GM12878 (cell line): ENCODE results near the gene C8G. TPM values are rescaled to one million over a fixed set of nuclear protein-coding genes. Genes with fewer than 3 reads are reported as not detected.

Experiments used
- ATAC-seq: fragments of 200-7000 bp; cut with Tn5 transposase; 3 replicates; pipeline ENCODE4 v1.9.1; 2020; ENCODE audit warnings: mild to moderate bottlenecking, moderate library complexity
- BruUV-seq: library from RNA; stranded (reverse); fragments of 400-500 nt; replicated peaks from 2 replicates; lab custom pipeline; 2021; lab: Mats Ljungman, UMichigan
- CTCF ChIA-PET: fragments of 300-600 bp; sonication (Branson Sonifier 250); formaldehyde crosslinking; extraction: SDS; loops from one replicate; lab custom pipeline; 2021; ENCODE audit warnings: inconsistent platforms; lab: Yijun Ruan, JAX
- POLR2A ChIA-PET: fragments of 350-600 bp; formaldehyde crosslinking; extraction: SDS; loops from one replicate; lab custom pipeline; 2021; ENCODE audit warnings: inconsistent platforms; lab: Charles Lee
- RAD21 ChIA-PET: fragments of 300-600 bp; sonication (Branson Sonifier 250); formaldehyde crosslinking; loops from one replicate; lab custom pipeline; 2023; ENCODE audit warnings: antibody characterized with exemption; ENCODE audit not compliant: unreplicated experiment; lab: Charles Lee
- SMC1A ChIA-PET: fragments of 300-600 bp; sonication (Branson Sonifier 250); formaldehyde crosslinking; loops from one replicate; lab custom pipeline; 2023; ENCODE audit not compliant: unreplicated experiment, uncharacterized antibody; lab: Charles Lee
- DNase-seq: peaks from one replicate; pipeline ENCODE4 v3.0.0-alpha.2; 2011; ENCODE audit warnings: low read depth, low spot score
- FAIRE-seq: peaks from 3 replicates; lab custom pipeline; 2011; peaks lifted over from hg19 to GRCh38; lab: Jason Lieb, UNC
- H2AFZ ChIP-seq: 2 replicates; pipeline ENCODE4 v1.6.0; 2011; ENCODE audit warnings: low read depth, low read length, control low read depth; ENCODE audit not compliant: control insufficient read depth
- H3K27ac ChIP-seq: 2 replicates; pipeline ENCODE4 v1.5.1; 2011; ENCODE audit warnings: control low read depth; ENCODE audit not compliant: control insufficient read depth, insufficient read depth
- H3K27me3 ChIP-seq, 2 experiments: replicated peaks in 1 of 2; 2 replicates each; pipeline versions ENCODE4 v1.6.0 to v1.6.1; 2011; ENCODE audit warnings: low read length in 1 of 2; ENCODE audit not compliant: control insufficient read depth in 2 of 2, insufficient read depth in 2 of 2
- H3K36me3 ChIP-seq, 2 experiments: 2 replicates each; pipeline ENCODE4 v1.5.1; 2011; ENCODE audit warnings: low read length in 1 of 2; ENCODE audit not compliant: control insufficient read depth in 2 of 2, insufficient read depth in 2 of 2
- H3K4me1 ChIP-seq: 2 replicates; pipeline ENCODE4 v1.6.1; 2011; ENCODE audit warnings: mild to moderate bottlenecking, low read length, moderate library complexity, mixed read lengths; ENCODE audit not compliant: control insufficient read depth, insufficient read depth
- H3K4me2 ChIP-seq: 2 replicates; pipeline ENCODE4 v1.6.0; 2011; ENCODE audit warnings: control low read depth; ENCODE audit not compliant: control insufficient read depth, insufficient read depth
- H3K4me3 ChIP-seq: fragments of 200-600 bp; sonication (generic); 2 replicates; pipeline ENCODE4 v1.5.1; 2016
- H3K79me2 ChIP-seq: 2 replicates; pipeline ENCODE4 v1.6.0; 2011; ENCODE audit warnings: low read length; ENCODE audit not compliant: control insufficient read depth, insufficient read depth
- H3K9ac ChIP-seq: 2 replicates; pipeline ENCODE4 v1.8.0; 2011; ENCODE audit warnings: low read length, control low read depth, mixed read lengths; ENCODE audit not compliant: control insufficient read depth, insufficient read depth
- H3K9me3 ChIP-seq: replicated peaks from 3 replicates; pipeline ENCODE4 v1.5.1; 2011; ENCODE audit warnings: mild to moderate bottlenecking, low read length; ENCODE audit not compliant: control insufficient read depth, insufficient read depth
- H4K20me1 ChIP-seq: 2 replicates; pipeline ENCODE4 v1.6.0; 2011; ENCODE audit not compliant: control insufficient read depth, insufficient read depth
- BHLHE40 ChIP-seq, 2 experiments: fragments of 450-650 bp in 1 of 2; IDR thresholded peaks; 2 replicates each; pipeline ENCODE4 v1.6.1; 2011 to 2017; ENCODE audit warnings: low read depth in 2 of 2, borderline replicate concordance in 1 of 2, improper control_type of control experiment in 1 of 2, low read length in 1 of 2, mild to moderate bottlenecking in 1 of 2
- CHD4 ChIP-seq: fragments of 200-600 bp; sonication (generic); IDR thresholded peaks from 2 replicates; pipeline ENCODE4 v1.6.1; 2016; ENCODE audit warnings: mild to moderate bottlenecking
- MEF2A ChIP-seq: IDR thresholded peaks from 2 replicates; pipeline ENCODE4 v1.6.1; 2011; ENCODE audit warnings: low read depth, mild to moderate bottlenecking, low read length, moderate library complexity; ENCODE audit not compliant: insufficient read depth
- MYB ChIP-seq: fragments of 150-350 bp; IDR thresholded peaks from 2 replicates; pipeline ENCODE4 v1.6.1; 2014; ENCODE audit warnings: mild to moderate bottlenecking, low read depth, low read length, borderline replicate concordance
- NR2F1 ChIP-seq: fragments of 450-650 bp; conservative IDR thresholded peaks from 2 replicates; pipeline ENCODE4 v1.6.1; 2017; ENCODE audit warnings: mild to moderate bottlenecking
- SIN3A ChIP-seq: IDR thresholded peaks from 2 replicates; pipeline ENCODE4 v1.6.1; 2012; ENCODE audit warnings: low read depth, low read length, improper control_type of control experiment
- SMAD5 ChIP-seq: IDR thresholded peaks from 2 replicates; pipeline ENCODE4 v1.6.1; 2016; ENCODE audit warnings: antibody characterized with exemption, low read depth
- SREBF1 ChIP-seq: IDR thresholded peaks from 2 replicates; pipeline ENCODE4 v1.6.1; 2012; ENCODE audit warnings: mild to moderate bottlenecking, low read length
- SUZ12 ChIP-seq: fragments of 200-600 bp; sonication (generic); IDR thresholded peaks from one replicate; pipeline ENCODE4 v1.6.1; 2018; ENCODE audit warnings: antibody characterized with exemption, mild to moderate bottlenecking; ENCODE audit not compliant: unreplicated experiment
- TAF1 ChIP-seq: IDR thresholded peaks from 2 replicates; pipeline ENCODE4 v1.6.1; 2011; ENCODE audit warnings: mild to moderate bottlenecking, low read depth, low read length, borderline replicate concordance
- ZSCAN29 ChIP-seq: fragments of 450-650 bp; IDR thresholded peaks from 2 replicates; pipeline ENCODE4 v1.6.1; 2017; ENCODE audit warnings: mild to moderate bottlenecking, moderate library complexity
- WGBS: methylation state at CpG from one replicate; pipeline ENCODE4 v1.1.6; 2016; ENCODE audit warnings: low lambda C conversion rate; ENCODE audit not compliant: insufficient replicate concordance, insufficient coverage; ENCODE audit errors: missing lambda C conversion rate; 5-methylcytosine and 5-hydroxymethylcytosine counted together
- in situ Hi-C: fragments of 300-500 bp; cut with MboI; formaldehyde crosslinking; loops from 9 replicates; pipeline ENCODE4 v1.14.3; 2018; ENCODE audit warnings: mixed read lengths
- intact Hi-C: fragments of 100-400 bp; cut with micrococcal nuclease; formaldehyde crosslinking; loops from one replicate; pipeline ENCODE4 v1.14.2; 2022; ENCODE audit not compliant: unreplicated experiment
- polyA plus RNA-seq, 11 experiments: library from polyadenylated mRNA; depleted of rRNA in 4 of 11; unstranded in 6 of 11; stranded (reverse) in 5 of 11; fragments of >200 nt; fragmentation: Nextera tagmentation in 4 of 11; fragmentation: Illumina TruSeq in 1 of 11; extraction: Ambion mirVana in 4 of 11; extraction: Trizol in 1 of 11; gene quantifications; 1 replicate in 1 of 11; 2 replicates in 10 of 11; pipeline versions ENCODE4 v1.2.1 to v1.2.3, GENCODE V29; 2011 to 2016; ENCODE audit warnings: inconsistent platforms in 2 of 11, missing spikeins in 2 of 11, low read depth in 1 of 11
- total RNA-seq, 4 experiments: library from RNA; depleted of rRNA in 3 of 4; stranded (reverse); fragments of >200 nt in 3 of 4; fragmentation: Illumina TruSeq in 1 of 4; extraction: Trizol in 1 of 4; gene quantifications; 2 replicates each; pipeline versions ENCODE4 v1.2.1 to v1.2.3, GENCODE V29; 2013 to 2021
- TF ChIP-seq, protein P1 (sequence below): fragments of 450-650 bp; IDR thresholded peaks from 2 replicates; pipeline ENCODE4 v1.6.1; 2018; ENCODE audit warnings: mild to moderate bottlenecking, low read depth, moderate library complexity; ENCODE audit not compliant: partially characterized antibody
- TF ChIP-seq, protein P2 (sequence below): fragments of 450-650 bp; IDR thresholded peaks from 2 replicates; pipeline ENCODE4 v1.6.1; 2017; ENCODE audit warnings: low read depth, mild to moderate bottlenecking, moderate library complexity
- TF ChIP-seq, protein P3 (sequence below): fragments of 450-650 bp; IDR thresholded peaks from 2 replicates; pipeline ENCODE4 v1.6.1; 2016; ENCODE audit warnings: mild to moderate bottlenecking
- TF ChIP-seq, protein P4 (sequence below): fragments of 450-650 bp; formaldehyde crosslinking; IDR thresholded peaks from 2 replicates; pipeline ENCODE4 v1.4.0; 2020; ENCODE audit warnings: mild to moderate bottlenecking, moderate library complexity

The C8G gene
- total and polyA plus RNA-seq, 10 of the 15 experiments (the other 5 are each of a cell fraction or from before 2014, with no cell fraction given) = 0.26 to 0.69 (median 0.50) TPM; not detected in 7

DNA sequence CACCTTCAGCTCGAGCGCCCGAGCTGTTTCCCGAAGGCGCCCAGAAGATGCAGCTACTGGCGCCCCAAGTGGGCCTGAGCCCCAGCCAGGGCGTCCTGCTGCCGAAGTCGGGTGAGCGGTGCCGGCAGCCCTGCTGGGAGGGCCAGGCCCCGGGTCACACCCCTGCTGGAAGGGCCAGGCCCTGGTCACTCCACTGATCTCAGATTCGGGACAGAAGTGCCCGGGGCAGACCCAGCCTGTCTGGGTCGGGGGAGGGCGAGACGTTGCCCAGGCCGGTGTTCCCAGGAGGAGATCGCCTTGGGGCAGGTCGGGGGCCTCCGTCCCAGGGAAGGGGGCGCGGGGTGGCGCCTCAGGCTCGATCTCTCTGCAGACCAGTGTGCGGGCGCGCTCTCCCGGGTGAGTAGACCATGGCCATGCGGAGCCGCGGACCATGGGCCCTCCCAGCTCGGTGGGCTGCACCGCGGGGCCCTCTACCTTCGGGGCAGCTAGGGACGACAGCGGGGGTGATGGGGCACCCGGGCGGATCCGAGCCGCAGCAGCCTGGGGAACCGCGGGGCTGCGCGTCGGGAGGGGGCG, 40.1 kb downstream of the C8G start:
- SMC1A ChIA-PET = no interaction called here
- POLR2A ChIA-PET = interaction anchor here (0.7 kb wide), 1 partner anchor 175 kb away, joined by 5 read pairs; no protein-coding TSS in a partner anchor
- no peak overlapping the region for H2AFZ ChIP-seq
- DNase-seq = no peak
- ATAC-seq = no peak
- H3K27me3 ChIP-seq = peaks cover 5 to 6% of the 10 kb centered on the region in 2 experiments
- intact Hi-C loops (no loop called here), in situ Hi-C loops (no loop called here)
- no peak overlapping the region for H3K27ac ChIP-seq
- H3K9me3 ChIP-seq = no peaks in the 10 kb centered on the region
- FAIRE-seq = no peak
- CTCF ChIA-PET = no interaction called here
- no peaks in the 10 kb centered on the region for H3K4me1 ChIP-seq
- H3K4me3 ChIP-seq = no peak overlapping the region
- BruUV-seq = no TSS peak
- no peak overlapping the region for H3K4me2 ChIP-seq
- no peaks in the 10 kb centered on the region for H3K36me3 ChIP-seq
- RAD21 ChIA-PET = no interaction called here
- no peaks in the 10 kb centered on the region for H3K79me2 ChIP-seq
- H4K20me1 ChIP-seq = peaks cover 3% of the 10 kb centered on the region; the same call in 1 of the 2 replicates
- WGBS = 13% methylated on average over 43 of the region's 48 CpGs
- H3K9ac ChIP-seq = no peak overlapping the region
- TF ChIP-seq MEF2A (no peak), BHLHE40 (IDR thresholded peaks at IDR 0.05; ENCODE audit: borderline replicate concordance in 1 of 2, low read depth in 2 of 2, low read length in 1 of 2) (no peak), TAF1 (no peak), ZSCAN29 (no peak), SMAD5 (no peak), NR2F1 (no peak), MYB (no peak), SREBF1 (no peak), CHD4 (no peak), SUZ12 (no peak), SIN3A (no peak)
- TF ChIP-seq, protein P1, sequence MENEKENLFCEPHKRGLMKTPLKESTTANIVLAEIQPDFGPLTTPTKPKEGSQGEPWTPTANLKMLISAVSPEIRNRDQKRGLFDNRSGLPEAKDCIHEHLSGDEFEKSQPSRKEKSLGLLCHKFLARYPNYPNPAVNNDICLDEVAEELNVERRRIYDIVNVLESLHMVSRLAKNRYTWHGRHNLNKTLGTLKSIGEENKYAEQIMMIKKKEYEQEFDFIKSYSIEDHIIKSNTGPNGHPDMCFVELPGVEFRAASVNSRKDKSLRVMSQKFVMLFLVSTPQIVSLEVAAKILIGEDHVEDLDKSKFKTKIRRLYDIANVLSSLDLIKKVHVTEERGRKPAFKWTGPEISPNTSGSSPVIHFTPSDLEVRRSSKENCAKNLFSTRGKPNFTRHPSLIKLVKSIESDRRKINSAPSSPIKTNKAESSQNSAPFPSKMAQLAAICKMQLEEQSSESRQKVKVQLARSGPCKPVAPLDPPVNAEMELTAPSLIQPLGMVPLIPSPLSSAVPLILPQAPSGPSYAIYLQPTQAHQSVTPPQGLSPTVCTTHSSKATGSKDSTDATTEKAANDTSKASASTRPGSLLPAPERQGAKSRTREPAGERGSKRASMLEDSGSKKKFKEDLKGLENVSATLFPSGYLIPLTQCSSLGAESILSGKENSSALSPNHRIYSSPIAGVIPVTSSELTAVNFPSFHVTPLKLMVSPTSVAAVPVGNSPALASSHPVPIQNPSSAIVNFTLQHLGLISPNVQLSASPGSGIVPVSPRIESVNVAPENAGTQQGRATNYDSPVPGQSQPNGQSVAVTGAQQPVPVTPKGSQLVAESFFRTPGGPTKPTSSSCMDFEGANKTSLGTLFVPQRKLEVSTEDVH = no peak
- TF ChIP-seq, protein P2, sequence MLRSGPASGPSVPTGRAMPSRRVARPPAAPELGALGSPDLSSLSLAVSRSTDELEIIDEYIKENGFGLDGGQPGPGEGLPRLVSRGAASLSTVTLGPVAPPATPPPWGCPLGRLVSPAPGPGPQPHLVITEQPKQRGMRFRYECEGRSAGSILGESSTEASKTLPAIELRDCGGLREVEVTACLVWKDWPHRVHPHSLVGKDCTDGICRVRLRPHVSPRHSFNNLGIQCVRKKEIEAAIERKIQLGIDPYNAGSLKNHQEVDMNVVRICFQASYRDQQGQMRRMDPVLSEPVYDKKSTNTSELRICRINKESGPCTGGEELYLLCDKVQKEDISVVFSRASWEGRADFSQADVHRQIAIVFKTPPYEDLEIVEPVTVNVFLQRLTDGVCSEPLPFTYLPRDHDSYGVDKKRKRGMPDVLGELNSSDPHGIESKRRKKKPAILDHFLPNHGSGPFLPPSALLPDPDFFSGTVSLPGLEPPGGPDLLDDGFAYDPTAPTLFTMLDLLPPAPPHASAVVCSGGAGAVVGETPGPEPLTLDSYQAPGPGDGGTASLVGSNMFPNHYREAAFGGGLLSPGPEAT = no peak
- TF ChIP-seq, protein P3, sequence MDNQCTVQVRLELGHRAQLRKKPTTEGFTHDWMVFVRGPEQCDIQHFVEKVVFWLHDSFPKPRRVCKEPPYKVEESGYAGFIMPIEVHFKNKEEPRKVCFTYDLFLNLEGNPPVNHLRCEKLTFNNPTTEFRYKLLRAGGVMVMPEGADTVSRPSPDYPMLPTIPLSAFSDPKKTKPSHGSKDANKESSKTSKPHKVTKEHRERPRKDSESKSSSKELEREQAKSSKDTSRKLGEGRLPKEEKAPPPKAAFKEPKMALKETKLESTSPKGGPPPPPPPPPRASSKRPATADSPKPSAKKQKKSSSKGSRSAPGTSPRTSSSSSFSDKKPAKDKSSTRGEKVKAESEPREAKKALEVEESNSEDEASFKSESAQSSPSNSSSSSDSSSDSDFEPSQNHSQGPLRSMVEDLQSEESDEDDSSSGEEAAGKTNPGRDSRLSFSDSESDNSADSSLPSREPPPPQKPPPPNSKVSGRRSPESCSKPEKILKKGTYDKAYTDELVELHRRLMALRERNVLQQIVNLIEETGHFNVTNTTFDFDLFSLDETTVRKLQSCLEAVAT = no peak
- TF ChIP-seq, protein P4, sequence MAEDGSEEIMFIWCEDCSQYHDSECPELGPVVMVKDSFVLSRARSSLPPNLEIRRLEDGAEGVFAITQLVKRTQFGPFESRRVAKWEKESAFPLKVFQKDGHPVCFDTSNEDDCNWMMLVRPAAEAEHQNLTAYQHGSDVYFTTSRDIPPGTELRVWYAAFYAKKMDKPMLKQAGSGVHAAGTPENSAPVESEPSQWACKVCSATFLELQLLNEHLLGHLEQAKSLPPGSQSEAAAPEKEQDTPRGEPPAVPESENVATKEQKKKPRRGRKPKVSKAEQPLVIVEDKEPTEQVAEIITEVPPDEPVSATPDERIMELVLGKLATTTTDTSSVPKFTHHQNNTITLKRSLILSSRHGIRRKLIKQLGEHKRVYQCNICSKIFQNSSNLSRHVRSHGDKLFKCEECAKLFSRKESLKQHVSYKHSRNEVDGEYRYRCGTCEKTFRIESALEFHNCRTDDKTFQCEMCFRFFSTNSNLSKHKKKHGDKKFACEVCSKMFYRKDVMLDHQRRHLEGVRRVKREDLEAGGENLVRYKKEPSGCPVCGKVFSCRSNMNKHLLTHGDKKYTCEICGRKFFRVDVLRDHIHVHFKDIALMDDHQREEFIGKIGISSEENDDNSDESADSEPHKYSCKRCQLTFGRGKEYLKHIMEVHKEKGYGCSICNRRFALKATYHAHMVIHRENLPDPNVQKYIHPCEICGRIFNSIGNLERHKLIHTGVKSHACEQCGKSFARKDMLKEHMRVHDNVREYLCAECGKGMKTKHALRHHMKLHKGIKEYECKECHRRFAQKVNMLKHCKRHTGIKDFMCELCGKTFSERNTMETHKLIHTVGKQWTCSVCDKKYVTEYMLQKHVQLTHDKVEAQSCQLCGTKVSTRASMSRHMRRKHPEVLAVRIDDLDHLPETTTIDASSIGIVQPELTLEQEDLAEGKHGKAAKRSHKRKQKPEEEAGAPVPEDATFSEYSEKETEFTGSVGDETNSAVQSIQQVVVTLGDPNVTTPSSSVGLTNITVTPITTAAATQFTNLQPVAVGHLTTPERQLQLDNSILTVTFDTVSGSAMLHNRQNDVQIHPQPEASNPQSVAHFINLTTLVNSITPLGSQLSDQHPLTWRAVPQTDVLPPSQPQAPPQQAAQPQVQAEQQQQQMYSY (CRISPR knock-in tag) = no peak
